HepG2 (cell line): ENCODE results near the gene SDC1.
A peak's percentile ranks its signal among the peaks of the same experiment; 100 is the strongest.

ENCODE experiments used
- ARID2 ChIP-seq: sonication (generic); formaldehyde crosslinking; IDR thresholded peaks from 2 replicates; pipeline ENCODE4 v1.8.1; 2022; ENCODE audit warnings: mild to moderate bottlenecking, missing genetic modification reagents, borderline replicate concordance
- MTA1 ChIP-seq: sonication (generic); formaldehyde crosslinking; IDR thresholded peaks from 2 replicates; pipeline ENCODE4 v1.4.0; 2020; ENCODE audit warnings: missing genetic modification reagents, mild to moderate bottlenecking, borderline replicate concordance
- NFIC ChIP-seq: IDR thresholded peaks from 2 replicates; pipeline ENCODE4 v1.6.1; 2012; ENCODE audit warnings: mild to moderate bottlenecking, low read length, inconsistent platforms
- POLR2A ChIP-seq, 2 experiments: IDR thresholded peaks; 2 replicates each; pipeline ENCODE4 v1.6.1; 2011; ENCODE audit warnings: low read depth in 2 of 2, low read length in 2 of 2, mild to moderate bottlenecking in 1 of 2, moderate library complexity in 1 of 2; ENCODE audit not compliant: insufficient read depth in 1 of 2
- PRPF4 ChIP-seq: fragments of 200-400 bp; formaldehyde crosslinking; IDR thresholded peaks from 2 replicates; pipeline ENCODE4 v1.6.1; 2016; ENCODE audit warnings: low read length, low read depth; ENCODE audit not compliant: poor library complexity, severe bottlenecking
- SMARCE1 ChIP-seq: fragments of 450-650 bp; IDR thresholded peaks from 2 replicates; pipeline ENCODE4 v1.6.1; 2017; ENCODE audit warnings: borderline replicate concordance
- TF ChIP-seq, protein P1 (sequence below): sonication (generic); formaldehyde crosslinking; IDR thresholded peaks from 2 replicates; pipeline ENCODE4 v1.4.0; 2020; ENCODE audit warnings: missing genetic modification reagents

DNA sequence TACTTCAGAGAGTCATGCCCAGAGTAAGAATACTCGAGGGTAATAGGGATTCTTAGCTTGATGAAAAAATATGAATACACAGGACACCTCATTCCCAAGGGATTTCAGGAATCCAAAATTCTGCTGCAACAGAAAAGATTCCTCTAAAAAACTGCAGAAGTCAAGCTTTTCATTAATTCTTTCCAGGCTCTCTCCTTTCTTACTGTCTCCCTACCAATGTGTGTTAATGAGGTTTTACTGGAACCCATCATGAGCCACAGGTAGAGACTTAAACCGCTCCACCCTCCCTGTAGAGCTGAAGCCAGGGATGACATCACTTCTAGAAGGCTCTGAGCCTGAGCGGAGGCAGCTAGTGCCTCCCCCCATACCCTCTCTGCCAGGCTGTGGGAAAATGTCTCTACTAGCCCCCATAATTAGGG lies 3.4 kb downstream of the SDC1 start:
- no peak for TF ChIP-seq MTA1
- no peak for TF ChIP-seq NFIC
- no peak for TF ChIP-seq SMARCE1
- no peak for TF ChIP-seq PRPF4
- TF ChIP-seq, protein P1, sequence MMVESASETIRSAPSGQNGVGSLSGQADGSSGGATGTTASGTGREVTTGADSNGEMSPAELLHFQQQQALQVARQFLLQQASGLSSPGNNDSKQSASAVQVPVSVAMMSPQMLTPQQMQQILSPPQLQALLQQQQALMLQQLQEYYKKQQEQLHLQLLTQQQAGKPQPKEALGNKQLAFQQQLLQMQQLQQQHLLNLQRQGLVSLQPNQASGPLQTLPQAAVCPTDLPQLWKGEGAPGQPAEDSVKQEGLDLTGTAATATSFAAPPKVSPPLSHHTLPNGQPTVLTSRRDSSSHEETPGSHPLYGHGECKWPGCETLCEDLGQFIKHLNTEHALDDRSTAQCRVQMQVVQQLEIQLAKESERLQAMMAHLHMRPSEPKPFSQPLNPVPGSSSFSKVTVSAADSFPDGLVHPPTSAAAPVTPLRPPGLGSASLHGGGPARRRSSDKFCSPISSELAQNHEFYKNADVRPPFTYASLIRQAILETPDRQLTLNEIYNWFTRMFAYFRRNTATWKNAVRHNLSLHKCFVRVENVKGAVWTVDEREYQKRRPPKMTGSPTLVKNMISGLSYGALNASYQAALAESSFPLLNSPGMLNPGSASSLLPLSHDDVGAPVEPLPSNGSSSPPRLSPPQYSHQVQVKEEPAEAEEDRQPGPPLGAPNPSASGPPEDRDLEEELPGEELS, result no peak
- TF ChIP-seq ARID2 (CRISPR knock-in tag), result 0 out of 2 replicates have a peak, but pooled peaks have one; percentile 37
- TF ChIP-seq POLR2A (IDR thresholded peaks at IDR 0.05; ENCODE audit: insufficient read depth in 1 of 2, low read depth in 2 of 2, low read length in 2 of 2), result no peak
